Activated naive CD8-positive, alpha-beta T cell treated with anti-CD3 and anti-CD28 coated beads, Interleukin-2, amount 50 U/mL, for 24 hours (primary cell): ENCODE data around the gene PGAM2.
"Not testable (repeated sequence)": the region's sequence is repeated elsewhere in the genome, so short reads cannot be mapped to it uniquely, and the experiment has no call there.

Experiments used
- ATAC-seq: fragments of 150-1000 bp; cut with Tn5 transposase; one replicate; pipeline ENCODE4 v1.10.0; 2021
- DNase-seq: peaks from one replicate; pipeline ENCODE4 v3.0.0; 2021
- H3K27ac Mint-ChIP-seq: one replicate; pipeline ENCODE4 v1.8.0; 2021; ENCODE audit warnings: mild to moderate bottlenecking, mixed read lengths
- H3K27me3 Mint-ChIP-seq: one replicate; pipeline ENCODE4 v1.8.0; 2021; ENCODE audit warnings: mixed read lengths
- H3K36me3 Mint-ChIP-seq: one replicate; pipeline ENCODE4 v1.8.0; 2021; ENCODE audit warnings: low read depth, mixed read lengths
- H3K4me1 Mint-ChIP-seq: one replicate; pipeline ENCODE4 v1.8.0; 2021; ENCODE audit warnings: mixed read lengths
- H3K4me3 Mint-ChIP-seq: one replicate; pipeline ENCODE4 v1.8.0; 2021; ENCODE audit warnings: mild to moderate bottlenecking, moderate library complexity, mixed read lengths
- H3K9me3 Mint-ChIP-seq: one replicate; pipeline ENCODE4 v1.8.0; 2021; ENCODE audit warnings: mixed read lengths

PGAM2 gene

DNA sequence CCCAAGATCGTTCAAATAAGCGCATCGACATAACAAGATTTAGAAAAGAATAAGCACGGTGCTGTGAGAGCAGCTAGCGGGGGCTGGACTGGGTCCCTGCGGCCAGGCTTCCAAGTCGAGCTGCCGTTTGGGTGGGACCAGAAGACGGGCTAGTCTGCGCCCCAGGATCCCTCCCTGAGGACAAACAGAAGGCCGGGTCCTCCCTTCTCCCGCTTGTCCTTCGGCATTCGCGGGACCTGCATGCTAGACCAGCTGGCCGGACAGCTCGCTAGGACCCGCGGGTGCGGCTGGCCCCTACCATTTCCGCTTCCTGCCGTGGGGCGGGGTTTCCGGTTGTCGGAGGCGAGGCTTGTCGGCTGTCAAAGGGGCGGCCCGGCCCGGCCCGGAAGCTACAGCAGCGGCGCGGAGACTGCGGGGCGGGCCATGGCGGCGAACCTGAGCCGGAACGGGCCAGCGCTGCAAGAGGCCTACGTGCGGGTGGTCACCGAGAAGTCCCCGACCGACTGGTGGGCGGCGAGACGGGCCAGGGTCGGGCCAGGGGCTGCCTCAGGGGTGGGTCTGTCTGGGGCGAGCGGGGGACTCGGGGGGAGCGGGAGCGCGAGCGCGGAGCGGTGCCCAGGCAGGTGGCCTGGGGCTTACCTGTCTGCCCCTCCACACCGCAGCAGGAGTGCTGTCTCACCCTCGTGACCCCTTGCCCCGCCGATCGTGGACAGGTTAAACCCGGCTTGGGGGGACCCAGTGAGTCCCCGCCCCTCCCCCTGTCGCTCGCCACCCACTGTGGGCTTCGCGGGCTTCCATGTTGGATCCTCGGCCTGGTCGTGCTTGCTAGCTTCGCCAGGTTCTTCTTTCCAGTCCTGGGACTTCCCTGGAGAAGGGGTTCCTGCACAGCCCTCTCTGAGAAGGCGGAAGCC is 20.8 kb downstream of the PGAM2 start, which contains the start of gene DBNL:
Gene DBNL (plus strand): TSS at position 388 of the 911 bp plus-strand sequence. CDS start 36 bp downstream, at position 424.
- Mint-ChIP-seq H3K9me3 (no peaks in the 10 kb centered on the region), H3K4me1 (peaks cover 55% of the 10 kb centered on the region), H3K4me3 (peak within 1 kb of the TSS; percentile 90), H3K27ac (peak within 1 kb of the TSS; percentile 89), H3K27me3 (no peaks in the 10 kb centered on the region), H3K36me3 (peaks cover 28% of the 10 kb centered on the region)
- peak; percentile 97 for DNase-seq
- peak; percentile 75 for ATAC-seq

DNA sequence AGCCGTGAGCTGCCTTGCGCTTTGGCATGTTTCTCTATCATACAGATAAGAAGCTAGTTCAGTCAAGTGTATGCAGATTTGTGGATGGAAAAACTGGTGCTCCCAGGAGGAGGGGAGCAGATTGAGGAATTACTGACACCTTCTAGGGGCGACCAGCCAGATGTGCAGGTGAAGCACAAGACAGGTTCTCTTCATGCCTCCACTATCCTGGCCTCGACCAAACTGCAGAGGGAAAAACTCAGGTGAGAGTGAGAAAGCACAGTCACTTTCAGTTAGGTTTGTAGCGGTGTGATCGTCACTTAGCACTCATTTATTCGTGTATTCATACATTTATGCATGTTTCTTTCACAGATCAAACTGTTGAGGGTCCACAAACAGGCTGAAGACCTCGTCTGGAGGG is 21.5 kb downstream of the PGAM2 start:
- Mint-ChIP-seq H3K4me3 (peak overlapping the region; percentile 90), H3K4me1 (peaks cover 51% of the 10 kb centered on the region), H3K27ac (peak overlapping the region; percentile 89), H3K9me3 (no peaks in the 10 kb centered on the region), H3K27me3 (no peaks in the 10 kb centered on the region), H3K36me3 (peaks cover 28% of the 10 kb centered on the region)
- no peak for DNase-seq
- ATAC-seq, result no peak

DNA sequence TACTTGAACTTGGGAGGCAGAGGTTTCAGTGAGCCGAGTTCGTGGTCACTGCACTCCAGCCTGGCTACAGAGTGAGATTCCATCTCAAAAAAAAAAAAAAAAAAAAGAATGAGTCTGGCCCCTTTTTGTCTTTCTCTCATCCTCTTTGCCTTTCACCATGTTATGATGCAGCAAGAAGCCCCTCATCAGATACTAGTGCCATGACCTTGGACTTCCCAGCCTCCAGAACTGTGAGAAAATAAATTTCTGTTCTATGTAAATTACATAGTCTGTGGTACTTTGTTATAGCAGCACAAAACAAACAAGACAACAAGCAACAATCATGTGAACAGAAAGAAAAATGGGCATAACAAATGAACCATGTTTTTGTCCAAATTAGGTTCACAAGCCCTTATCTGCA is 23.1 kb downstream of the PGAM2 start:
- DNase-seq, result no peak
- peaks cover 39% of the 10 kb centered on the region for H3K4me1 Mint-ChIP-seq
- H3K27me3 Mint-ChIP-seq, result no peaks in the 10 kb centered on the region
- H3K4me3 Mint-ChIP-seq, result peak overlapping the region; percentile 62
- peaks cover 20% of the 10 kb centered on the region for H3K36me3 Mint-ChIP-seq
- ATAC-seq, result no peak
- H3K9me3 Mint-ChIP-seq, result no peaks in the 10 kb centered on the region
- H3K27ac Mint-ChIP-seq, result no peak overlapping the region

DNA sequence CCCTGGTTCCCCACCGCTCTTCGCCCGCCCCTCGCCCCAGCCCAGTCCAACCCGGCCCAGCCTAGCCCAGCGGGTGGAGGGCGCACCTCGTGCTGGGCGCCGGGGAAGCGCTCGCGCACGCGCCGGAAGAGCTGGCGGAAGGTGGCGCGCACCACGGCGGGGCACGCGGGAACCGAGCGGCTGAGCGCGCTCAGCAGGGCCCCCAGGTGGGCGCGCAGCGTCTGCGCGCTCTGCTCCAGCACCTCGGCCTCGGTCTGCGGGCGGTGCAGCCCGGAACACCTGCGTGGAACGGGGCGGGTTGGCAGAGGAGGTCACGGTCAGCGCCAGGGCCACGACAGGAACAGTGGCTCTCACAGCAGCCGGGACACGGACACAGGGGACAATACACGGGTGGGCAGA is 24.9 kb downstream of the PGAM2 start:
- ATAC-seq (peak; percentile 61), DNase-seq (peak; percentile 67)
- H3K27me3 Mint-ChIP-seq, H3K36me3 Mint-ChIP-seq, H3K9me3 Mint-ChIP-seq: not testable (repeated sequence)
- peak overlapping the region; percentile 78 for H3K4me3 Mint-ChIP-seq
- peaks cover 21% of the 10 kb centered on the region for H3K4me1 Mint-ChIP-seq
- peak overlapping the region; percentile 83 for H3K27ac Mint-ChIP-seq

DNA sequence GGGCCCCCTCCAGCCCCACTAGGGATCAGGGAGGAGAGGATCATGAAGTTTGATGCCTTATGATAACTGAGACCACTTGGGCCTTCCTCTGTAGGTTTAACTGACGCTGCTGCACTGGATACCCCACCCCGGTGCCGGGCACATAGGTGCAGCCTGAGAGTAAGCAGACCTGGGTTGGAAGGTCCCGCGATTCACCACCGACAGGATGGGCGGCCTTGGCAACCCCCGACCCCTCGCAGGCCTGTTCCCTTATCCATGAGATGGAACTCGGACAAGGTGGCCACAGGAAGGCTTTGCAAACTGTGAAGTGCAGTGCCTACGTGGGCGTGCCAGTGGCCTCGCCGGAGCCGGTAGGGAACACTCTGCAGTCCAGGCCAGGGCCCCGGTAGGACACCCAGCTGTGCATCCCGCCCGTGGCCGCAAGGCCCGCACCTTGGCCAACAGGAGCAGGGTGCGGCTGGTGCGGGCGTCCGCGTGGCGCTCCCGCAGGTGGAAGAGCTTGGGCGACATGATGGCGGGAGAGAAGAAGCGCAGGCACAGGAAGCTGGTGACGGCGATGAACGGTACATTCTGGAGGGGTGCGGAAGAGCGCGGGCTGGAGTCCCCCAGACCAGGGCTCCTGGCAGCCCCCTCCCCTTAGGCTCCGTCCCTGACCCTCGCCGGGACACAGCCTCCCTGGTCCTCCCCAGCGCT is 25.4 kb downstream of the PGAM2 start:
- Mint-ChIP-seq H3K4me1 (peaks cover 19% of the 10 kb centered on the region), H3K4me3 (peak overlapping the region; percentile 78)
- DNase-seq, H3K27ac Mint-ChIP-seq, H3K36me3 Mint-ChIP-seq, H3K9me3 Mint-ChIP-seq, H3K27me3 Mint-ChIP-seq: not testable (repeated sequence)
- peak; percentile 7 for ATAC-seq

DNA sequence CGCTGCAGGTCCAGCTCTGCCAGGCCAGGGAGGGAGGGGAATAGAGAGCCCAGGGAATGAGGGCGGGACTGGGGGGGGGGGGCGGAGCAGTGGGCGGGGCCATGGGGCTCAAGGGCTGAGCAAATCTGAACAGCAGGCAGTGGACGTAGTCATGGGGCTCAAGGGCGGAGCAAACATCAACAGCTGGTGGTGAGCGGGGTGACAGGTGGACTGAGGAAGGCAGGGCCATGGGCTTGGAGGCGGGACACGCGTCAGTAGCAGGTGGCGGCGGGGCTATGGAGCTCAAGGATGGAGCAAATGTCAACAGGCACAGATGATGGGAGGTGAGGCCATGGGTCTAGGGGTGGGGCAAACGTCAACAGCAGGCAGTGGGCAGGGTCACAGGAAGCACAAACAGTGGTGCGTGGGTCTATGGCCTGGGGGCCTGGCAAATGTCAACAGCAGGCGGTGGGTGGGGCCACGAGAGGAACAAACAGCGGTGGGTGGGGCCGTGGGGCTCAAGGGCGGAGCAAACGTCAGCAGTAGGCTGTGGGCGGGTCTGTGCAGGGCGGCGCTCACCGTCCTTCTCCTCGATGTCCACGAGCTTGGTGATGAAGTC is 26.3 kb downstream of the PGAM2 start:
- Mint-ChIP-seq H3K4me1 (peaks cover 18% of the 10 kb centered on the region), H3K4me3 (peak overlapping the region; percentile 67), H3K27ac (peak overlapping the region; percentile 61)
- H3K27me3 Mint-ChIP-seq, H3K9me3 Mint-ChIP-seq, H3K36me3 Mint-ChIP-seq: not testable (repeated sequence)
- ATAC-seq (peak; percentile 70), DNase-seq (peak; percentile 90)

DNA sequence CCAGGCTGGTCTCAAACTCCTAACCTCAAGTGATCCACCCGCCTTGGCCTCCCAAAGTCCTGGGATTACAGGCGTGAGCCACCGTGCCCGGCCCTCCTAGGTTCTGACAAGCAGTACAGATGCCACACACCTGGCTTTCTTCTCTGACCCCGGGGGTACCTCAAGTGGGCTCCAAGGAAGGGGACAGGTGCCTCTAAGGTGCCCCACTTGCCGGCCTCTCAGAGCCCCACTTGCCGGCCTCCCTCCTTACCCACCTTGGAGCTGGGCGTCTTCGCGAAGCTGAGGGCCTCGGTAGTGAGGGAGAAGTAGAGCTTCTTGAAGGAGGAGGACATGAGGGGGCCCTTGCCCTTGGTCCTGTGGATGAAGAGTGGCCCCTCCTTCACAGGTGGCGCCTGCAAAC is 26.8 kb downstream of the PGAM2 start:
- not testable (repeated sequence) for H3K27ac Mint-ChIP-seq, H3K4me3 Mint-ChIP-seq, H3K9me3 Mint-ChIP-seq, H3K27me3 Mint-ChIP-seq, H3K36me3 Mint-ChIP-seq, DNase-seq, ATAC-seq
- peaks cover 13% of the 10 kb centered on the region for H3K4me1 Mint-ChIP-seq

DNA sequence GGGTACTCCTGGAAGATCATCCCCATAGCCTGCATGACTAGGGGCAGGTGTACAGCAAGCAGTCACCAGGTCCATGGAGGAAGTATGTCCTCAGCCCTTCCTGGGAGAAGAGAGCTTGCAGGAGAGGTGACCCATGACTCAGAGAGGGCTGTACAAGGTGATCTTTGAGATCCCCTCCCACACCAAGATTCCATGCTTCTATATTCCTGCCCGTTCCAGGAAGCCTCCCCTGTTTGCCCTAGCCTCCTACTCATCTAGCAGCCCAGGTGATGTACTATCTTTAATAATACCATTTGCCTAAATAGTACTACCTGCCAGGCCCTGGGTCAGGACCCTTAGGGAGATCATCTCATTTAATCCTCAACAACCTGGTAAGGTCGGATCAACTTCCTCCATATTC is 27.4 kb downstream of the PGAM2 start:
- ATAC-seq, result not testable (repeated sequence)

DNA sequence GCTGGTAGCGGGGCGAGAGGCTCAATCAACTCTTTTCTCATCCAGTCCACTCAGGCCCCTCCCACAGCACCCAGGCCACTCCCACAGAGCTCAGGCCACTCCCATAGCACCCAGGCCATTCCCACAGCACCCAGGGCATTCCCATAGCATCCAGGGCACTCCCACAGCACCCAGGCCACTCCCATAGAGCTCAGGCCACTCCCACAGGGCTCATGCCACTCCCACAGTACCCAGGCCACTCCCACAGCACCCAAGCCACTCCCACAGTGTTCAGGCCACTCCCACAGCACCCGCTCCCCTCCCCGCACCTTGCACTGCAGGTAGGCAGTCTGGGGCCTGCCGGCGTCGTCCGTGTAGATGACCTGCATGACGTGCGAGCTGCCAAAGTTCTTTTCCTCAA is 29.0 kb downstream of the PGAM2 start:
- H3K9me3 Mint-ChIP-seq, H3K27me3 Mint-ChIP-seq, H3K27ac Mint-ChIP-seq, H3K36me3 Mint-ChIP-seq, H3K4me3 Mint-ChIP-seq, H3K4me1 Mint-ChIP-seq: not testable (repeated sequence)
- DNase-seq, result peak; percentile 44
- ATAC-seq, result peak; percentile 16

More for the DNA sequence above, 27.4 kb downstream of the PGAM2 start:
- not testable (repeated sequence) for H3K4me3 Mint-ChIP-seq, H3K36me3 Mint-ChIP-seq, H3K9me3 Mint-ChIP-seq, H3K27ac Mint-ChIP-seq, H3K27me3 Mint-ChIP-seq, DNase-seq
- peaks cover 12% of the 10 kb centered on the region for H3K4me1 Mint-ChIP-seq

DNA sequence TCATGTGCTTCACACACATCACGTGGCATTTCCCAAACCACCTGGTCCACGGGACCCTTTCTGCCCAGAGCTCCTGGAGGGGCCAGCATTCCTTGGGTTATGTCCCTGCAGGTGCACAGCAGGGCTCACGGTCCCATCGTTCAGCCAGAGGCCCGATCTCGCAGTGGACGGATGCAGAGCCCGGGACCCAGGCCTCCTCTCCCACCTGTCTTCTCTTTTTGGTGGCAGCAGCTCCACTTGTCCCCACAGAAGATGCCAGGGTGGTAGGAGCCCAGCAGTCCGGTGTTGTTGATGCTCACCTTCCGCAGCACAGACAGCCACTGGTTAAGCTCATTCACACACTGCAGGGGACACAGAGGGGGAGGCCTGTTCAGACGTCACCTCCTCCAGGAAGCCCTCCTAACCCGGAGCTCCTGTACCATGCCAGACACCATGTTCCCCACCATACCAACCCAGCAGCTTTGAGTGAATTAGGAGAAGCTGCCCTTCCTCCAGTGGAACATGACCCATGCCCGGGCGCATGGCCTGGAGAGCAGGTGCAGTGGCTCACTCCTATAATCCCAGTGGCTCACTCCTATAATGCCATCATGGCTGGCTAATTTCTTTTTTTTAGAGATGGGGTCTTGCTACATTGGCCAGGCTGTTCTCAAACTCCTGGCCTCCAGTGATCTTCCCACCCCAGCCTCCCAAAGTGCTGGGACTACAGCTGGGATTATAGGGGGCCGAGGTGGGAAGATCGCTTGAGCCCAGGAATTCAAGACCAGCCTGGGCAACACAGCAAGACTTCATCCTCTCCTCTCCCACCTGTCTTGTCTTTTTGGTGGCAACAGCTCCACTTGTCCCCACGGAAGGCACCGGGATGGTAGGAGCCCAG is 31.2 kb downstream of the PGAM2 start:
- not testable (repeated sequence) for H3K36me3 Mint-ChIP-seq, H3K4me1 Mint-ChIP-seq, DNase-seq, H3K27me3 Mint-ChIP-seq, ATAC-seq, H3K9me3 Mint-ChIP-seq, H3K4me3 Mint-ChIP-seq, H3K27ac Mint-ChIP-seq

DNA sequence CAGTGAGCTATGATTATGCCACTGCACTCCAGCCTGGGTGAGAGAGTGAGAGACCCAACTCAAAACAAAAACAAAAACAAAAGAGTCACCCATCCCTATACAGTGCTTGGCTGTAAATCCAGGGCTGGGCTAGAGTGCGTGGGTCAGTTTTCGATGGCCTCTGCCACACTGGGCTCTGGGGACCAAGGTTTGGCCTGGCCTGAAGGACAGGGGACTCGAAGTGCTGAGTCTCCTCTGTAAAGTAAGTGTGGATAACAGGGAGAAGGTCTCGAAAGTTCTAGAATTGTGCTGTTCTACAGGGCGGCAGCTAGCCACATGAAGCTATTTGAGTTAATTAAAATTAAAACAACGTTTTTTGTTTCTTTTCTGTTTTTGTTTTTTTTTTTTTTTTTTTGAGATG is 33.3 kb downstream of the PGAM2 start:
- H3K27ac Mint-ChIP-seq, DNase-seq, ATAC-seq, H3K4me1 Mint-ChIP-seq, H3K27me3 Mint-ChIP-seq, H3K4me3 Mint-ChIP-seq, H3K9me3 Mint-ChIP-seq, H3K36me3 Mint-ChIP-seq: not testable (repeated sequence)

DNA sequence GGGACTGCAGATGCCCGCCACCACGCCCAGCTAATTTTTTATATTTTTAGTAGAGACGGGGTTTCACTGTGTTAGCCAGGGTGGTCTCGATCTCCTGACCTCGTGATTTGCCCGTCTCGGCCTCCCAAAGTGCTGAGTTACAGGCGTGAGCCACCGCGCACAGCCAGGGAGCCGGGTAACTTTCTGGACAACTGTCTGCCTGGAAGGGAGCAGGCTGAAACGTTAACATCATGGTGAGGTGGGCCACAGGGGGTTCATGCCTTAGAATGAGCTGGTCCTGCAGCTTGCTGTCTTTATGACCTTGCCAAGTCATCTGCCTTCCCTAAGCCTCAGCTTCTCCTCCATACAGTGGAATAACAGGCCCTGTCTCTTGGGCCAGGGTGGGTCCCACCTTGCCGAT is 34.0 kb downstream of the PGAM2 start:
- H3K36me3 Mint-ChIP-seq, ATAC-seq, H3K4me1 Mint-ChIP-seq, DNase-seq, H3K27me3 Mint-ChIP-seq, H3K27ac Mint-ChIP-seq, H3K9me3 Mint-ChIP-seq, H3K4me3 Mint-ChIP-seq: not testable (repeated sequence)

DNA sequence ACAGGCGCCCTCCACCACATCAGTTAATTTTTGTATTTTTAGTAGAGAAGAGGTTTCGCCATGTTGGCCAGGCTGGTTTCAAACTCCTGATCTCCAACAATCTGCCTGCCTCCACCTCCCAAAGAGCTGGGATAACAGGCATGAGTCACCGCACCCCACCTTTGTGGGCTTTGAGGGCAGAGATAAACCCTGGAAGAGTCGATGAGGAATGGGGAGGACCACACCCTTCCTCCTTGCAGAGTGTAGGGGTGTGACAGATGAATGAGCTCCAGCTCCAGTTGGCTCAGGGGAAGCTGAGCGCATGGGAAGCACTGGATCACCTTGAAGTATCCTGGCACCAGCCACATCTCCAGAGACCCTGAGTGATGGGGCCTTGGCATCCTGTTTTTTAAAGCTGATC is 35.3 kb downstream of the PGAM2 start:
- H3K27ac Mint-ChIP-seq, DNase-seq, H3K4me3 Mint-ChIP-seq, H3K27me3 Mint-ChIP-seq, H3K36me3 Mint-ChIP-seq, H3K4me1 Mint-ChIP-seq, ATAC-seq, H3K9me3 Mint-ChIP-seq: not testable (repeated sequence)

DNA sequence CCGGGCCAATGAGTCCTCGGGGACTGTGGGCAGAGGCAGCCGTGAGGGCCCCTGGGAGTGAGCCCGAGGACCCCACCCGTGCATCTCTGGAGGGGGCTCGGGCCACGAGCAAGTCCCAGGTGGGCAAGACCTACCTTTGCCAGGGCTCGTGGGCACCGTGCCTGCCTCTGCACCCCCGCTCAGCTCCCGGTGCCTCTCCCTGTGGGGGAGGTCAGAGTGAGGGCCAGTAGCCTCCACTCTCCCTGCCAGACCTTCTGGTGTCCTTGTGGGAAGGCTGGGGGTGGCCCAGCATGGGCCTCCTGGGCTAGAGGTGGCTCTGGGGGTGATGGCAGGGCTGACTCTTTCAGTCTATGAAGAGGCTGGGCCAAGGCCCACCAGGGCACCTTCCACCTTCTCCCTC is 35.9 kb downstream of the PGAM2 start:
- DNase-seq, H3K27ac Mint-ChIP-seq, H3K4me1 Mint-ChIP-seq, H3K27me3 Mint-ChIP-seq, H3K9me3 Mint-ChIP-seq, H3K4me3 Mint-ChIP-seq, H3K36me3 Mint-ChIP-seq, ATAC-seq: not testable (repeated sequence)
